HepG2 (cell line): Measurements from ENCODE around the gene MEA1. TPM values are rescaled to one million over a fixed set of nuclear protein-coding genes. Genes with fewer than 3 reads are reported as not detected.
A peak's percentile ranks its signal among the peaks of the same experiment; 100 is the strongest.

Source experiments
- DMTF1 ChIP-seq: sonication (generic); formaldehyde crosslinking; IDR thresholded peaks from 2 replicates; pipeline ENCODE4 v1.4.0; 2020; ENCODE audit warnings: mild to moderate bottlenecking, missing genetic modification reagents
- ELF4 ChIP-seq: sonication (generic); formaldehyde crosslinking; IDR thresholded peaks from 2 replicates; pipeline ENCODE4 v1.5.0; 2020; ENCODE audit warnings: missing genetic modification reagents, mild to moderate bottlenecking, moderate library complexity, borderline replicate concordance
- FOXC1 ChIP-seq: sonication (generic); formaldehyde crosslinking; IDR thresholded peaks from 2 replicates; pipeline ENCODE4 v1.8.0; 2022; ENCODE audit warnings: mild to moderate bottlenecking, missing genetic modification reagents, borderline replicate concordance
- GTF3A ChIP-seq: sonication (generic); formaldehyde crosslinking; conservative IDR thresholded peaks from 2 replicates; pipeline ENCODE4 v1.4.0; 2020; ENCODE audit warnings: mild to moderate bottlenecking, missing genetic modification reagents
- PAWR ChIP-seq: sonication (generic); formaldehyde crosslinking; IDR thresholded peaks from 2 replicates; pipeline ENCODE4 v1.4.0; 2020; ENCODE audit warnings: missing genetic modification reagents, mild to moderate bottlenecking, borderline replicate concordance
- POLR2AphosphoS2 ChIP-seq: IDR thresholded peaks from 2 replicates; pipeline ENCODE4 v1.6.1; 2011; ENCODE audit warnings: low read depth, low read length, improper control_type of control experiment
- RFXAP ChIP-seq: sonication (generic); formaldehyde crosslinking; IDR thresholded peaks from 2 replicates; pipeline ENCODE4 v1.4.0; 2020; ENCODE audit warnings: missing genetic modification reagents, borderline replicate concordance
- TCF12 ChIP-seq, 2 experiments: fragments of 450-650 bp in 1 of 2; sonication (generic) in 1 of 2; formaldehyde crosslinking in 1 of 2; IDR thresholded peaks; 2 replicates each; pipeline versions ENCODE4 v1.6.1 to v1.8.0; 2017 to 2022; ENCODE audit warnings: antibody characterized with exemption in 1 of 2, mild to moderate bottlenecking in 1 of 2, missing genetic modification reagents in 1 of 2, moderate library complexity in 1 of 2
- TEAD2 ChIP-seq: sonication (generic); formaldehyde crosslinking; IDR thresholded peaks from 2 replicates; pipeline ENCODE4 v1.9.0; 2021; ENCODE audit warnings: missing genetic modification reagents
- TOPORS ChIP-seq: sonication (generic); formaldehyde crosslinking; IDR thresholded peaks from 2 replicates; pipeline ENCODE4 v1.8.0; 2023; ENCODE audit warnings: mild to moderate bottlenecking, missing genetic modification reagents
- YEATS4 ChIP-seq: sonication (generic); formaldehyde crosslinking; IDR thresholded peaks from 2 replicates; pipeline ENCODE4 v1.4.0; 2020; ENCODE audit warnings: missing genetic modification reagents, borderline replicate concordance
- ZBTB21 ChIP-seq: sonication (generic); formaldehyde crosslinking; IDR thresholded peaks from 2 replicates; pipeline ENCODE4 v1.4.0; 2020; ENCODE audit warnings: missing genetic modification reagents
- ZBTB46 ChIP-seq: sonication (generic); formaldehyde crosslinking; IDR thresholded peaks from 2 replicates; pipeline ENCODE4 v1.4.0; 2020; ENCODE audit warnings: mild to moderate bottlenecking, missing genetic modification reagents, borderline replicate concordance
- ZFP82 ChIP-seq: sonication (generic); formaldehyde crosslinking; IDR thresholded peaks from 2 replicates; pipeline ENCODE4 v1.5.1; 2020; ENCODE audit warnings: mild to moderate bottlenecking, missing genetic modification reagents, borderline replicate concordance
- ZNF224 ChIP-seq: sonication (generic); formaldehyde crosslinking; IDR thresholded peaks from 2 replicates; pipeline ENCODE4 v1.5.0; 2020; ENCODE audit warnings: mild to moderate bottlenecking, missing genetic modification reagents
- ZNF232 ChIP-seq: sonication (generic); formaldehyde crosslinking; IDR thresholded peaks from 2 replicates; pipeline ENCODE4 v1.4.0; 2020; ENCODE audit warnings: missing genetic modification reagents, borderline replicate concordance
- ZNF256 ChIP-seq: sonication (generic); formaldehyde crosslinking; conservative IDR thresholded peaks from 2 replicates; pipeline ENCODE4 v1.4.0; 2020; ENCODE audit warnings: missing genetic modification reagents
- ZNF547 ChIP-seq: sonication (generic); formaldehyde crosslinking; IDR thresholded peaks from 2 replicates; pipeline ENCODE4 v1.5.1; 2020; ENCODE audit warnings: mild to moderate bottlenecking, missing genetic modification reagents
- ZNF703 ChIP-seq: sonication (generic); formaldehyde crosslinking; IDR thresholded peaks from 2 replicates; pipeline ENCODE4 v1.5.1; 2020; ENCODE audit warnings: missing genetic modification reagents, mild to moderate bottlenecking, moderate library complexity, borderline replicate concordance
- polyA plus RNA-seq, 8 experiments: library from polyadenylated mRNA; depleted of rRNA in 3 of 8; stranded (reverse) in 7 of 8; unstranded in 1 of 8; fragments of >200 nt; fragmentation: Illumina TruSeq in 4 of 8; extraction: Trizol in 4 of 8; gene quantifications; 2 replicates each; pipeline versions ENCODE4 v1.2.1 to v1.2.3, GENCODE V29; 2011 to 2016; ENCODE audit warnings: low read depth in 4 of 8, missing spikeins in 1 of 8, mixed read lengths in 1 of 8; ENCODE audit not compliant: insufficient read depth in 1 of 8
- total RNA-seq, 5 experiments: library from RNA; depleted of rRNA; stranded (reverse); fragments of >200 nt; fragmentation: Illumina TruSeq; extraction: Trizol; gene quantifications; 2 replicates each; pipeline ENCODE4 v1.2.3, GENCODE V29; 2016; ENCODE audit warnings: low read depth in 1 of 5
- TF ChIP-seq, protein P1 (sequence below): sonication (generic); formaldehyde crosslinking; IDR thresholded peaks from 2 replicates; pipeline ENCODE4 v1.8.0; 2022; ENCODE audit warnings: mild to moderate bottlenecking, missing genetic modification reagents, borderline replicate concordance
- TF ChIP-seq, protein P2 (sequence below): sonication (generic); formaldehyde crosslinking; IDR thresholded peaks from 2 replicates; pipeline ENCODE4 v1.9.0; 2021; ENCODE audit warnings: missing genetic modification reagents, mild to moderate bottlenecking, borderline replicate concordance

The MEA1 gene
- total and polyA plus RNA-seq, 2 of the 13 experiments (the other 11 are each of a cell fraction or from before 2014, with no cell fraction given), result 75.6 to 86.2 TPM

GRCh38 chr6:43059168-43060033, 45.7 kb upstream of the MEA1 start, which contains the start of the genes KLC4 and MRPL2 (continued):
- TF ChIP-seq, protein P1, sequence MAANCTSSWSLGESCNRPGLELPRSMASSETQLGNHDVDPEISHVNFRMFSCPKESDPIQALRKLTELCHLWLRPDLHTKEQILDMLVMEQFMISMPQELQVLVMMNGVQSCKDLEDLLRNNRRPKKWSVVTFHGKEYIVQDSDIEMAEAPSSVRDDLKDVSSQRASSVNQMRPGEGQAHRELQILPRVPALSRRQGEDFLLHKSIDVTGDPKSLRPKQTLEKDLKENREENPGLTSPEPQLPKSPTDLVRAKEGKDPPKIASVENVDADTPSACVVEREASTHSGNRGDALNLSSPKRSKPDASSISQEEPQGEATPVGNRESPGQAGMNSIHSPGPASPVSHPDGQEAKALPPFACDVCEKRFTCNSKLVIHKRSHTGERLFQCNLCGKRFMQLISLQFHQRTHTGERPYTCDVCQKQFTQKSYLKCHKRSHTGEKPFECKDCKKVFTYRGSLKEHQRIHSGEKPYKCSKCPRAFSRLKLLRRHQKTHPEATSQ (CRISPR knock-in tag), result no peak
- TF ChIP-seq ZNF256 (CRISPR knock-in tag) (no peak), POLR2AphosphoS2 (no peak), ELF4 (CRISPR knock-in tag) (no peak), RFXAP (CRISPR knock-in tag) (peak; percentile 86), DMTF1 (no peak), ZNF232 (CRISPR knock-in tag) (peak; percentile 55; the same call in 1 of the 2 replicates), ZBTB21 (CRISPR knock-in tag) (peak; percentile 70), GTF3A (CRISPR knock-in tag) (no peak), TEAD2 (CRISPR knock-in tag) (peak; percentile 13; the same call in 1 of the 2 replicates), PAWR (CRISPR knock-in tag) (no peak), FOXC1 (CRISPR knock-in tag) (0 out of 2 replicates have a peak, but pooled peaks have one; percentile 32), TCF12 (IDR thresholded peaks at IDR 0.05) (no peak), TCF12 (CRISPR knock-in tag; IDR thresholded peaks at IDR 0.05) (peak; percentile 60; the same call in 1 of the 2 replicates), YEATS4 (CRISPR knock-in tag) (peak; percentile 34; the same call in 1 of the 2 replicates), TOPORS (no peak), ZFP82 (peak; percentile 41; the same call in 1 of the 2 replicates), ZNF703 (peak; percentile 33; the same call in 1 of the 2 replicates), ZBTB46 (CRISPR knock-in tag) (no peak), ZNF224 (CRISPR knock-in tag) (no peak), ZNF547 (no peak; the same call in none of the 2 replicates)
- TF ChIP-seq, protein P2, sequence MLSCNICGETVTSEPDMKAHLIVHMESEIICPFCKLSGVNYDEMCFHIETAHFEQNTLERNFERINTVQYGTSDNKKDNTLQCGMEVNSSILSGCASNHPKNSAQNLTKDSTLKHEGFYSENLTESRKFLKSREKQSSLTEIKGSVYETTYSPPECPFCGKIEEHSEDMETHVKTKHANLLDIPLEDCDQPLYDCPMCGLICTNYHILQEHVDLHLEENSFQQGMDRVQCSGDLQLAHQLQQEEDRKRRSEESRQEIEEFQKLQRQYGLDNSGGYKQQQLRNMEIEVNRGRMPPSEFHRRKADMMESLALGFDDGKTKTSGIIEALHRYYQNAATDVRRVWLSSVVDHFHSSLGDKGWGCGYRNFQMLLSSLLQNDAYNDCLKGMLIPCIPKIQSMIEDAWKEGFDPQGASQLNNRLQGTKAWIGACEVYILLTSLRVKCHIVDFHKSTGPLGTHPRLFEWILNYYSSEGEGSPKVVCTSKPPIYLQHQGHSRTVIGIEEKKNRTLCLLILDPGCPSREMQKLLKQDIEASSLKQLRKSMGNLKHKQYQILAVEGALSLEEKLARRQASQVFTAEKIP (CRISPR knock-in tag), result no peak
